Inflammatory macrophage treated with lipopolysaccharide for 1 hour (primary cell): ENCODE results near the gene HYCC1.

Source experiments
- DNase-seq, 2 donors: peaks; one replicate each; pipeline ENCODE4 v3.0.0-alpha.2; 2020 to 2022

The HYCC1 gene

GRCh38 chr7:23016345-23017253 lies 2.7 kb upstream of the HYCC1 start:
- DNase-seq = no peak

- DNase-seq = no peak
Measured at GRCh38 chr7:23014681-23015080, 751 bp upstream of the HYCC1 start.

GRCh38 chr7:23012908-23013714 lies 819 bp downstream of the HYCC1 start:
- no peak for DNase-seq

- no peak for DNase-seq
Measured at GRCh38 chr7:23012186-23012585, 1.7 kb downstream of the HYCC1 start.

GRCh38 chr7:23011222-23011924 lies 2.6 kb downstream of the HYCC1 start:
- DNase-seq = no peak

- DNase-seq = no peak
Measured at GRCh38 chr7:23009303-23009702, 4.6 kb downstream of the HYCC1 start.

- DNase-seq = no peak
Measured at GRCh38 chr7:23004247-23004520, 9.7 kb downstream of the HYCC1 start.

GRCh38 chr7:23003505-23004246 lies 10.3 kb downstream of the HYCC1 start:
- no peak for DNase-seq

- no peak for DNase-seq
Measured at GRCh38 chr7:23002698-23003097, 11.2 kb downstream of the HYCC1 start.

- DNase-seq = no peak
Measured at GRCh38 chr7:23001610-23002009, 12.3 kb downstream of the HYCC1 start.

GRCh38 chr7:23000597-23001360 lies 13.2 kb downstream of the HYCC1 start:
- no peak for DNase-seq

- DNase-seq = no peak
Measured at GRCh38 chr7:22998519-22998896, 15.4 kb downstream of the HYCC1 start.

- no peak for DNase-seq
Measured at GRCh38 chr7:22997871-22998518, 15.9 kb downstream of the HYCC1 start.

GRCh38 chr7:22996470-22996869 lies 17.5 kb downstream of the HYCC1 start:
- no peak for DNase-seq

GRCh38 chr7:22995011-22995410 lies 18.9 kb downstream of the HYCC1 start:
- DNase-seq = no peak

GRCh38 chr7:22992874-22993840 lies 20.8 kb downstream of the HYCC1 start:
- no peak for DNase-seq

GRCh38 chr7:22990588-22990949 lies 23.4 kb downstream of the HYCC1 start:
- no peak for DNase-seq

GRCh38 chr7:22989643-22990587 lies 24.0 kb downstream of the HYCC1 start:
- no peak for DNase-seq

GRCh38 chr7:22985436-22985835 lies 28.5 kb downstream of the HYCC1 start:
- DNase-seq = no peak
